Measurements from ENCODE around the gene MEG3.

MEG3 gene

DNA sequence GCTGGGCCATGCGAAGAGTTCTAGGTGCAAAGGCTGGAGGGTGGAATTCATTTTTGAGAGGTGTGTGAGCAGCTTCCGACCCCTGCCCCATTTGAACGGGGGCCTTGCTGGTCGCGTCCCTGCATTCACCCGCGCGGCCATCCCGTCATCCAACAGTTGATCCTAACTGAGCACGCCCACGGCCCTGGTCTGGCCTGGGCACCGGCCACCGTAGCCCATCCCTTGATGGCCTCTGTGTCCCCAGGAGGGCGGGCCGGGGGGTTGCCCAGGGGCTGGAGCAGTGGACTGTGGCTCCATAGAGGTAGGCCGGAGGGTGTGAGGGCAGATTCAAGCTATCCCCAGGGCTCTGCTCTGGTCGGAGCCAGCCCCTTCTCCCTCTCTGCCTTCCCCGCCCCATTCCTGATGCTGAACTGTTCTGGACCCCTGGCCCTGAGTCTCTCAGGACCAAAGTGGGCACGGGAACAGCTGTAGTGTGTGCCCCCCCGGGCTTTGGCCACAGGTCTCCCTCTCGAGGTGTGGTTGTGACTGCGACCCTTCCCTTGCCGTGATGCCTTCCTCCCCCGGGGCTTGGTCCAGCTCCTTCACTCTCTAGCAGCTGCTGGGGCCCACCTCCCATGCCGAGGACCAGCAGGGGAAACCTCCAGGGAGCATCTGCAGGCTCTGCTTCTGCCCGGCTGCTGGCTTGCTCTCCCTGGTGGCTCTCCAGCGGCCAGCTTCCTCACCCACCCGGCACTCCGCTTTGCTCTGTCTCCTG lies 9.1 kb downstream of the MEG3 start:
- no peak for DNase-seq

DNA sequence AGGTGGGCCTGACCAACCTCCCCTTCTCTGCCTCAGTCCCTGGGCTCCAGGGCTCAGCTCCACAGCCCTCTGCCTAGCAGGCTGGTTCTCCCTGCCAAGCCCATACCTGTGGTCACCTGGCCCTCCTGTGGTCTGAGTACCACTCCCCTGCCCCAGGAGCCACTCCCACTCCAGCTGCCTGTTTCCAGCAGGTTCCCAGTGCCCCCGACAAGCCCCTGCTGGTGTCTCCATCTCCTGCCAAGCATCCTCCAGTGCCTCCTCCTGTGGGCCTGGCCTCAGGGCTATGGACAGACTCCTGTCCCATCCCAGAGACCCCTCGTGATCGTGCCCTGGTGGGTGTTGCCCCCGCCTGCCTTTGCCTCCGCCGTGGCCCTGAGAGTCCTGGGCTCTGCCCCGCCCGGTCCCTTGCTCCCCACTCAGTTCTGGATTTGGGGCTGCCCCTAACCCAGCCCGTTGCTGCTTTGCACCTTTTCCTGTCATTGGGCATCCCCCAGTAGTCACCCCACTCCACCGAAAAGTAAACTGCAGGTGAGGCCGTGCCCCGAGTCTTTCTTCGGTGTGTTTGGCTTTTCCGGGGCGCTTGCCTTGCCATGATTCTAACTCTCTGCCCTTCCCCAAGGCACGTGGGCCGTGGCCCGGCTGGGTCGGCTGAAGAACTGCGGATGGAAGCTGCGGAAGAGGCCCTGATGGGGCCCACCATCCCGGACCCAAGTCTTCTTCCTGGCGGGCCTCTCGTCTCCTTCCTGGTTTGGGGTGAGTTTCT lies 9.8 kb downstream of the MEG3 start:
- no peak for DNase-seq

DNA sequence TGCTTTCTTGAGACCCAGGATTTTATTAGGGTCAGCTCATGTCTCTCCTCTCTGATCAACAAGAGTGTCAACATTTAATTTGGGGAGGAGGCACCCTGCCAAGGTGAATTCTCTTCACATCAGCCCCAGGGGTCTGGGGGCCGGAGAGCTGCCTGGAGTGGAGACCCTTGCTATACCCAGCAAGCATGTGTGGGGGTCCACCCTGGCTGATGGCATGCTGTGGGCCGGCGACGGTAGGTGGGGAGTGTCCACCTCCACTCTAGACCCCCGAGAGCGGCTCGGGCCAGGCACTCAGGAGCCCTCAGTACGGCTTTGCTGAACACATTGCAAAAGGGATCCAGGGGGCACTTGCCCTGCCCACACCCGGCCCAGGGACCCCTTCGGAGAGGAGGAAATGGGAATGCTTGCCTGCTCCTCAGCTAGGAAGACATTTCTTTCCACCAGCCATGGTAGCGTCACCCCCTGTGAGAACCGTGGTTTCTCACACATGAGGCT lies 10.4 kb downstream of the MEG3 start:
- no peak for DNase-seq

DNA sequence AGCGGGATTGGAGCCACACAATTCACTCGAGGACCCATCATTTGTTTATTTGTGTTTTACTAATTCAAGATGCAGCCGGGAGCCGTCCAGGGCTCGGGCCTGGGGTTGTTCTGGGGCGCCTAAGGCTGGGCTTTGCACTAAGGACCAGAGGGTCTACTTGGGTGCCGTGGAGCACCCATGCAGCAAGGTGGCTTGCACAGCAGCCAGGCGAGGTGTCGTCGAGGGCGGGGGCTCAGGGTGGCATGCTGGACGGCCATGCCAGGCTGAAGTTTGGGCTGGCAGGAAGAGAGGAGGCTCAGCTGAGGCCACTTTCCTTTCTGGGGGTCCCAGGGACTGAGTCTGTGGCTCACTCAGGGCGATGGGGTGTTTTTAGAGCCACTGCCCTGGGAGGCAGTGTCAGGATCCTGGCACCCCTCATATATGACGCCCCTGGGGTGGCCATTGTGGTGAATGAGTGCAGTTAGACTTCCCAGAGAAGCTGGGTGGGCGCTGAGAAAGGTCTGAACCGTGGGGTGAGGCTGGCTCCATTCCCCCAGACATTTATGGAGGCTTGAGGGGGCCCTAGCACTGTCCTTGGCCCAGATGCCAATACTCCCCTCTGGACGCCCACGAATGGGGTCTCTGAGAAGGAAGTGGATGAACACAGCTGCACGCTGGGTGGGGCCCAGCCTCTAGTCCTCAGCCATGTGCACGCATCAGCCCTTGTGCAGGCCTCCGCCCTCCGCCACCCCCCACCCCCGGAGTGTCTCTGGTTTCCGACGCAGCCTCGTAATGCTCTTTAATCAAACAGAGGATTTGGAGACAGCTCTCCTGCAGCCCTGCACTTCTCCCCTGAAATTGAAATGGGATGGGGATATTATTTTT lies 11.3 kb downstream of the MEG3 start:
- DNase-seq, result no peak

DNA sequence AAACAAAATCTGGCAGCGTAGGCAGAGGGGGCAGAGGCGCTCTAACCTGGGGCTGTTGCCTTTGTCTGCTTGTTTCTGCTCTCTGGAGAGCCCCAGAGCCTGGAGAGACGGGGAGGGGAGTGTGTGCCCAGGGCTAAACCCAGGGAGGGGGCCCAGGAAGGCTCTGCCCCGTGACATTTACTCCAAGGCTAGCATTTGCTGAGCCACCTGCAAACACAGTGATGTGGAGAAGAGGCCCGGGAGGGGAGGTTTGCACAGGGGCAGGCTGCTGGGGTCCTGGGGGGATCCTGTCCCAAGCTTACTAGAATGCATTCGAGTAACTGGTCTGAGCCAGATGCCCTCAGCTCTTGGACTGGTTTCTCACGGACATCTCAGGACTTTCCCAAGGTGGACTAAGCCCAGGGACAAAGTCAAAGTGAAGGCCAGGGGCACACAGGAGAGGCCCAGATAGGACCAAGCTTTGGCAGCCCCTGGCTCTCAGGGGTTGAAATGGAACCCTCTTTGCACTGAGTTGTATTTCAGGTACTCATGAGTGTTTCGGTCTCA lies 12.0 kb downstream of the MEG3 start:
- no peak for DNase-seq

DNA sequence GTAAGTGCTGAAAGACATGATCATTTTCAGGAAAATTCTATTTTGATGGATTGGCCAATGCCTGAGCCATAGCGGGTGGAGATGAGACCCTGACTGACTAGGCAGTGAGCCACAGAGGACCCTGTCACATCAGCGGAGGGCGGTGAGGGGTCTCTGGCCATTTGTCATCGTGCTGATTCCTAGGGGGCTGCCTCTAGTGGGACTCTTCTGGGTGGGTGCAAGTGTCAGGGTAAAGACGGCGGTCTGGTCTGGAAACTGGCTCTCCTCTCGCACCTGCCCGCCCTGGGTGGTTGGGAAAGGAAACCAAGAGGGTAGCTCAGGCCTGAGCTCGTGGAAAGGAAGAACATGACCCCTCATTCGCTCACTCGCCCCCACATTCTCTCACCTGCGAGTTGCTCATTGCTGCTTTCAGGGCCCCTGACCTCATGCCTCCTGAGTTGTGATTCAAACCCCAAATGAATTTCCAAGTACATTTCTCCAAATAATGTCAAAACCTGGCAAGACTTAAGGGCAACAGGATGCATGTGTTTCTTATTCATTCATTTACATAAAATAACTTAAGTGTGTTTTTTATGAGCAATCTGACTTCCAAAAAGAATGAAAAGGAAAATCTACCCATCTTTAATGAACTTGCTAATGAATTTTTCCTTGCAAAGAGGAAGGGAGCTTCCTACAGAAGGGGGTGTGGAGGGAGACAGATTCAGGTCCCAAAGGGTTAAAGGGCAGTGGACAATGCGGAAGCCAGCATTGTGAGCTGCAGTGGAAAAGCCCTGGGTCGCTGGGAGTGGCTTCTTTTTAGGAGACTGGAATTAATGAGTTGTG lies 12.8 kb downstream of the MEG3 start:
- DNase-seq, result no peak

DNA sequence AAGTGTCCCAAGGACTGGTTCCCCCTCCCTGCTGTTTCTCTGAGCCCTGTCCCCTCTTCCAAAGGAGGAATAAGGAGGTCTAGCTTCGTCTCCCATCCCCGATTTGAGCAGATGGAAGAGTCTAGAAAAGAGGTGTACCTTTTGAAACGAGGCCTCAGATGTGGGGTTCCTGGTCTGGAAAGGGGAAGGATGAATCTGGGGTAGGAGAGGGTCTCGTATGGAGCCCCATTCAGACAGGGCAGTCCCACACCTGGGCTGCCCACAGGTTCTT lies 13.3 kb downstream of the MEG3 start:
- DNase-seq, result no peak

DNA sequence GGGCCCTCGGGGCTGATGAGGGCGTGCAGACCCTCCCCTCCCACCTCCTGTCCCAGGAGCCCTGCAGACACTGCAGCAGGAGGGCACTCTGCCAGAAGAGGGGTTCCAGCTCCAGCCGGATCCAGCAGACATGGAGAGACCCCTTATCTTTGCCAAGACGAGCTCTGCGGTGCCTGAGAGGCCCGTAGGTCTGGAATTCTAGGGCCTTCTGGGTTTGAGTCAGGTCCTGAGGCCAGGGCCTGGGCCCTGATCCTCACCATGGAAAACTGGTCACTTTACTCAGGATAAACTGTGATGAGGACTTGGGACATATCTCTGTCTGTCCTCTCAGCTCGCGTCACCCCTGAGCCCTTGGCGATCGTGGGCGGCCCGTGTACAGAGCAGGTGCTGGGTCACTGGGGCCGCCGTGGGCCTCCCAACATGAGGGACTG lies 13.8 kb downstream of the MEG3 start:
- no peak for DNase-seq

DNA sequence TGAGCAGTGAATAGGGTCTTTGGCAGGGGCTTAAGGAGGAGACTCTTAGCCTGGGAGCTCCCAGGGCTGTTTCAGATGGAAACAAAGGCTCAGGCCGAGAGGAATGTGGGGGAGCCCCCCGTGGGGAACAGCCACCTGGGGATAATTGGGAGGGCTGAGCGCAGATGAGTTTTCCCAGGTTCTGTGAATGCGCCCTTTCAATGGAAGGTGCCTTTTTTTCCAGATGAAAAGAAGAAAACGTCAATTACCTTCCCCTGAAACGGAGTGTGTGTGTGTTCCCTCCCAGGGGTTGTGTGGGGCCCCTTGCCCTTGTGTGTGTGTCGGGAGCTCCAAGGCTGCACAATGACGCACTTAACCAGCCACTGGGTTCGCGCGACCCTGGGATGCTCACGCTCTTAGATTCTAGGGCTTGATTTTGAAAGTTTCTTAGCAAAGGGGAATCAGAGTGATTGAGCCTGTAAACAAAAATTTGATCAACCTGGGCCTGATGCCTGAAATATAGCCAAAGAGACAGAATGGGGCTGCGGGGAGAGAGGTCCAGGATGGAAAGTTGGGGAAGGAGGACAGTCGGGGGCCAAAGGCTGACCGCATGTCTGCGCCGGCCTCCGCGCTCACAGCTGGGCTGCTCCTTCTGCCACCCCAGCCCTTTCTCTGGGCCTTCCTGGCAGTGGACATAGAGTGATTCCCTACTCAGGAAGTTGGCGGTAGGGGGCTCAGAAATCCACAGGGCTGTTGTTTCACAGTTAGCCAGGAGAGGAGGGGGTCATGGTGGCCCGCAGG lies 14.6 kb downstream of the MEG3 start:
- no peak for DNase-seq

DNA sequence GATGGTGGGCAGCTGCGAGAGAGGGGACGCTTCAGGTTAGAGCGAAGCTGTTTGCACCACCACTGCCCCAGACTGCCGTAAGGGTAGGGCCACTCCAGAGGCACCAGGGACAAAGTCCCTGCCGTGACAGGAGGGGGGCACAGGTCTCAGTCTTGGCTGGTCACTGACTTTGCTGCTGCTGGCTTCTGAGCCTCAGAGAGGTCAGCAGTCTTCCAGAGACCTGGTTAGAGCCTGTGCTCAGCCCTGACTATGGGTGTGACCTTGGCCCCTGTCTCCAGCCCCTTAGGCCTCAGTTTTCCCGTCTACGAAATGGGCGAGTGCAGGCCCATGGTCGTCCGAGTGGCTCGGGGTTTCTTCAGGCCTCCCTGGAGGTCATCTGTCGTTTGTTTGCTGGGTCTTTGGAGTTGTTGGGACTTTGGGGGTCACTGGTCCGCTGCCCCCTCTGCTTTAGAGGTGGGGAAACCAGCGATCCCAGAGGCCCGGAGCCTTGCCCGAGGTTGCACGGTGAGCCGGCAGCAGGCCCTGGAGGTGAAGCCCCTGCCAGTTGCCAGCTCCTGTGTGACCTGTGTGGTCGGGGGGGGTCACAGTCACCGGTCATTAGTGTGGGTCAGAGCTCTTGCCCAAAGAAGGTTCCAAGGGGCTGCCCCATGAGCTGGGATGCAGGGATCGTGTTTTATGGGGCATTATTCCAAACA lies 15.3 kb downstream of the MEG3 start:
- DNase-seq, result no peak

DNA sequence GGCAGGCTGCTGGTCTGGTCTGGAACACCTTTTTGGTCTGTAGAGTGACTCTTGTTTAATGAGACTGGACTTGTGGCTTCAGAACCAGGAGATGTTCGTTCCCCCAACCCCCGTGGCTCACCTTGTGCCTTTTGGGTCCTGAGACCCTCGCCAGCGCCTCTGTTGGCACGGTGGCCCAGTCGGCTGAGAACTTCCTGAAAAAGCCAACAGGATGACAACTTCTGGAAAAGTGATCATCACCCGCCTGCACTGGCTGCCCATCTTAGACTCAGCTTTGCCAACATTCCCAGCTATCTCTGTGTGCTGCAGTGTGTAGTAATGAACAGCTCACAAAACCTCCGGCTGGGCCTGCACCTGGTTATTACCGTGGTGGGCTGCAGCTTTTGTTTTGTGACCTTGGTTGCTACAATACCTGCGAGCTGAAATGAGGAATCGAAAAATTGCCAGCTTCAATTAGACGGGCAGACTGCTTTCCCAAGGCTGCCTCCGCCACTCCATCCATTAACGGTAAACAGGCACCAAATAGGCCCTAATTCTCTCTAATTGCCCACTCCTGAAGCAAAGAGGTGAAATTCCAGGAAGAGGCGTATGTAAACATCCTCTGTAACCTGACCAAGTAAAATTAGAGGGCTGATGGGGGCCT lies 16.0 kb downstream of the MEG3 start:
- DNase-seq, result no peak

DNA sequence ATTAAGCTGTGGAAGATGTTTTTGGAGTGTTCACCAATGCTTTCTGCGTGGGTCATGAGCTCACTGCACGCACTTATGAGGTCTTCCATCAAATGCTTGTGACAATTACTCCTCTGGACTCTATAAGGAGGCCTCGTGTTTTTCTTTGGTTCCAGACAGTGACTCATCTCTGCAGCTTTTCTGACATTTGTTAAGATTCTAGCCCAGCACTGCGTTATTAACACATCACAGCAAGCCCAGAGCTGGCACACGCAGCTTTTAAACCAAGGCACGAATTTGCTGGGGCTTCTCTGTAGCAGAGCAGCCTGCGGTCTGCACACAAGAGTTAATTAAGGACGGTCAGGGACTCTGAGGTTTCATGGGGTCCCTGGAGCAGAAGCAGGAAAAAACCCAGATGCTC lies 16.9 kb downstream of the MEG3 start:
- DNase-seq, result no peak

DNA sequence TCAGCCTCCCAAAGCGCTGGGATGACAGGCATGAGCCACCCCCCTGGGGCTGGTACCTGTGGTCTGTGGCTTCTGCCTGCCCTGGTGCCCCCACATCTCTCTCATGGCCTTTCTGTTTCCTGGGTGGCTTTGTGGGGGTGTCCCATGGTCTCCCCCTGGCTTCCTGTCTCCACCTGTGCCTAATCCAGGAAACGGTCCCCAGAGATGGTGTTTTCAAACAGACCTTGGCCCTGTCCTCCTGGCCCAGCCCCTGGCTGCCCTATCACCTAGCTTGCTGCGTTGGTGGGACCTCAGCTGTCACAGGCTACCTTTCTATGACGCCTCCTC lies 18.1 kb downstream of the MEG3 start:
- no peak for DNase-seq

DNA sequence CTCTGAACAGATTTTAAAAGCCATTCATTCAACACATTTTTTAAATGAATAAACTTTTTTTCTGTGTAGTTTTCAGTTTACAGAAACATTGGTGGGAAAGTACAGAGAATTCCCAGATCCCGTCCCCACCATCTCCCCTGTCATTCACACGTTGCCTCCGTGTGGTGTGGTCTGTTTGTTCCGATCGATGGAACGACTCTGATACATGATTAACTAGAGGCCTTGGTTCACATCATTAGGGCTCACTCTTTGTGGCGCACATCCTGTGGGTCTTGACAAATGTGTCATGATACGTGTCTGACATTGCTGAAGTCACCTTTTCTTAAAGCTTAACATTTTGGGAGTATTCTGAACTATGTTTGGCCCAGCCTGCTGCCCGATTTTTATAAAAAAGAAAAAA lies 18.5 kb downstream of the MEG3 start:
- no peak for DNase-seq

DNA sequence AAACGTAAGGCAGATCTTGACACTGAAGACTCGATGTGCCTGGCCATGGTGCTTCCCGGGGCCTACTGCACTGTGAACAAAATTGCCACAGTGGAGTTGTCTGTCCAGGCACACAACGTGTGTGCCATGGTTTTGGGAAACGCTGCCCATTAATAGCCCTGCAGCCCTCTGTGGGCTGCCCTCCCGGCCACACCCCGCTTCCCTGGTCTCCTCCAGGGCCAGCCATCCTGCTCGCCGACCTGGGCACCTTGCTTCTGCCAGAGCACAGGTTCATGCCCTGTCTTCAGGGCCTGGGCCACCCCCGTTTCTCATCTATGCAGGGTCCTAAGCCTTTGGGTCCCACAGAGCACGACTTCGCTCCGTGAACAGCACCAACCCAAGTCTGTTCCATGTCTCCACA lies 18.9 kb downstream of the MEG3 start:
- DNase-seq, result no peak

DNA sequence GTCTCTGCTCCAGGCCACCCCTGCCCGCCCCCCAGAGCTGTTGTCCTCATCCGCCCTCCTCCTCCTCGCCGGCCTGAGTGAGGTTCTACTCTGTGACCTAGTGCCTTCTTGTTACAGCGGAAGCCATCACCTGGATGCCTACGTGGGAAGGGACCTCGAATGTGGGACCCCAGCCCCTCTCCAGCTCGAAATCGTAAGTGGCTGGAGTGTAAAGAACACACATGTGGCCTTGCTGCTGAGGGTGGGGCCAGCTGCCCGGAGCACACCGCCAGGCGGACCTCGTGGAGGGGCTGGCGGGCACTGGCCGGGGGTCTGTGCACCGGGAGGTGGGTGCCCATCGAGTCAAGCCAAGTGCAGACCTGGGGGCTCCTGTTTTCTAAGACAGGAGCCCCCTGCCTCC lies 19.4 kb downstream of the MEG3 start:
- no peak for DNase-seq

DNA sequence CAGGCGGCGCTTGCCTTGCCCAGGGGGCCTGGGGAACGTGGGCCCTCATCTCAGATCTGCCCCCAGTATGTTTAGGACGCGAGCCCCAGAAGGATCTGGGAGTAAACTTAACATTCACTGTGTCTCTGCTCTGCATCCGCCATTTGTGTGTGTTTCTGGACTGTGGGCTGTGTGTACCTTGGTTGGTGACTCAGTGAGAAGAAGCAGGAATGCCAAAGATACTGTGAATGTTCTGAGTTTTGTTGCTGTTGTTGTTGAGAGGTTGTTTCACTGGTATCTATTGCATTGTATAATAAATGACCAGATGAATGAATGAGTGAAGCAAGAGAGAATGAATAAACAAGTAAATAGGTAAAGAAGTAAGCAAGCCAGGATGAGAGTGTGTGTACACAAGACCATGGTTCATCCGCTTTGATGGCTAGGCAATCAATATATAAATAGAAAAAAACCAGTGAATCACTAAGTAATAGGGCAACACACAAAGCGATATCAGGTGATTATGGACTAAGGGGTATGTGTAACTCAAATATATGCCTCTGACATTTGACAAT lies 20.5 kb downstream of the MEG3 start:
- DNase-seq, result no peak

DNA sequence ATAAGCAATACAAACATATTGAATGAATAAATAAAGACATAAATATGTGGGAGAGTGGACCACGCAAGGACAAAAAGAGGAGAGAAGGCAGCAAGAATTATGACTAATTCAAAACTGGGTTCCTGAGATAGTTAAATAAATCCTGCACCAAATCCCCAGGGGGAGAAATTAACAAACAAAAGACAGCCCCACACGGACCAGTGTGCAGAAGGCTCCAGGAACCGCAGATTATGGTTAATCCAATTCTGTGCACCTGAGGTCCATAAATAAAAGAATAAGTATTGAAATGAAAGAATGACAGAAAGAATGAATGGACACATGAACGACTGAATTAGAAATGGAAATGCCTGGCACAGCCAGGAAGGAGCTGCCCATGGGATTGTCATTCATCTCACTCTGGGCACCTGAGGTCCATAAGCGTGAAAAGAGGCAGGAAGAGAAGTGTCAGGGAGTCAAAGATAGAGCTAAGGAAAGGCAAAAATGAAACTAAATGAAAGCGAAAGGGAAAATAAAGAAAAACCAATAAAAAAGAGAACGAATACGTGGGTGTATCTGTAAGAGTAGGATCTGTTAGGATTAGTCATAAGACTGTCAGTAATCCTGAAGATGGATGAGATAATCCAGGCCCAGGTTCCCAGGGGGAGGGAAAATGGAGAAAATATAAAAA lies 23.3 kb downstream of the MEG3 start:
- DNase-seq, result no peak

DNA sequence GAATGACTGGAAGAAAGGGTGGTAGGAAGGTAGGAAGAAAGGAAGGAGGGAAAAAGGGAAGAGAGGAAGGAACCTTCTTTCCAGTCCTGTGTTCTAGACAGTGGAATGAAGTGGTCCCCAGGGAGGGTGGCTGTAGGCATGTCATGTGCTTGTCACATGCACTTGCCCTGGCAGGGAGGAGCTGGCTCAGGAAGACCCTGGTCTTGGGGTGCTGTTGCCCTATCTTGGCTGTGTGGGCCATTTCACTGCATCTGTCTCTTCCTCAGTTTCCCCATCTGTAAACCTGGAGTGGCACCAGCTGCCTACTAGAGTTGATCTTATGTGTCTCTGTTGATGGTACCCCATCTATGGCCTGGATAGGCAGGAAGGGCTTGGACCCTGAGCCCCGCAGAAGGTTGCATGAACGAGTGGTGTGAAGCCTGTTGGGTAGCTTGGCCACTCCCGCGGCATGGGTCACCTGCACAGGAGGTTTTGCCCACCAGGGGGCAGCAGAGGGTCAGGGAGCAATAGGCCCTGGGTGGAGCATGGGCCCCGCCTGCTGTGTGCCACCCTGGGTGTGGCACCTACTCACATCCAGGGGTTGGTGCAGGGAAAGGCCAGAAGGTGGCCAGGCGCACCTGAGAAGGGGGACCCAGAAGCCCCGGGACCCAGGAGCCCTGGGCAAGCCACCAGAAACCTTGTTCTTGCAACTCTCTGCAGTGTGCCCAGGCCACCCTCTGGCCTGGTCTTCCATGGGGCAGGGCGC lies 25.1 kb downstream of the MEG3 start:
- peak; percentile 65 to 73 for DNase-seq

Data from CD4-positive, alpha-beta T cell treated with Interferon alpha-2 for 1 hour (primary cell).